Choroid plexus epithelial cell (primary cell): Measurements from ENCODE around the gene WAPL.
A peak's percentile ranks its signal among the peaks of the same experiment; 100 is the strongest.

Experiments
- DNase-seq: peaks from one replicate; pipeline ENCODE4 v3.0.0-alpha.2; 2010; ENCODE audit warnings: low read depth
- H3K4me3 ChIP-seq: 2 replicates; pipeline ENCODE4 v1.5.1; 2011; ENCODE audit warnings: low read depth, mild to moderate bottlenecking, control low read depth, low read length, moderate library complexity
- CTCF ChIP-seq: conservative IDR thresholded peaks from 2 replicates; pipeline ENCODE4 v1.5.1; 2011; ENCODE audit warnings: low read depth, mild to moderate bottlenecking, control low read depth, inconsistent platforms, low read length, moderate library complexity

Gene WAPL

GRCh38 chr10:86506499-86506898 is 15.1 kb downstream of the WAPL start:
- TF ChIP-seq CTCF: no peak
- H3K4me3 ChIP-seq: no peak overlapping the region
- DNase-seq: peak; percentile 25

- no peak overlapping the region for H3K4me3 ChIP-seq
- TF ChIP-seq CTCF: no peak
- DNase-seq: no peak
Observed at GRCh38 chr10:86506062-86506461, 15.5 kb downstream of the WAPL start.

- no peak for DNase-seq
- TF ChIP-seq CTCF: no peak
- no peak overlapping the region for H3K4me3 ChIP-seq
Observed at GRCh38 chr10:86504510-86504909, 17.1 kb downstream of the WAPL start.

GRCh38 chr10:86500846-86501245 is 20.7 kb downstream of the WAPL start:
- DNase-seq: peak; percentile 43
- no peak for TF ChIP-seq CTCF
- H3K4me3 ChIP-seq: no peak overlapping the region

- DNase-seq: no peak
- no peak for TF ChIP-seq CTCF
- H3K4me3 ChIP-seq: no peak overlapping the region
Observed at GRCh38 chr10:86498598-86498997, 23.0 kb downstream of the WAPL start.

GRCh38 chr10:86497621-86498020 is 24.0 kb downstream of the WAPL start:
- no peak for DNase-seq
- no peak overlapping the region for H3K4me3 ChIP-seq
- TF ChIP-seq CTCF: no peak

- TF ChIP-seq CTCF: no peak
- H3K4me3 ChIP-seq: no peak overlapping the region
- no peak for DNase-seq
Observed at GRCh38 chr10:86489960-86490612, 31.5 kb downstream of the WAPL start.
